Measurements from ENCODE around the gene MUC4.
"Not testable (repeated sequence)": the region's sequence is repeated elsewhere in the genome, so short reads cannot be mapped to it uniquely, and the experiment has no call there.

MUC4 gene

DNA sequence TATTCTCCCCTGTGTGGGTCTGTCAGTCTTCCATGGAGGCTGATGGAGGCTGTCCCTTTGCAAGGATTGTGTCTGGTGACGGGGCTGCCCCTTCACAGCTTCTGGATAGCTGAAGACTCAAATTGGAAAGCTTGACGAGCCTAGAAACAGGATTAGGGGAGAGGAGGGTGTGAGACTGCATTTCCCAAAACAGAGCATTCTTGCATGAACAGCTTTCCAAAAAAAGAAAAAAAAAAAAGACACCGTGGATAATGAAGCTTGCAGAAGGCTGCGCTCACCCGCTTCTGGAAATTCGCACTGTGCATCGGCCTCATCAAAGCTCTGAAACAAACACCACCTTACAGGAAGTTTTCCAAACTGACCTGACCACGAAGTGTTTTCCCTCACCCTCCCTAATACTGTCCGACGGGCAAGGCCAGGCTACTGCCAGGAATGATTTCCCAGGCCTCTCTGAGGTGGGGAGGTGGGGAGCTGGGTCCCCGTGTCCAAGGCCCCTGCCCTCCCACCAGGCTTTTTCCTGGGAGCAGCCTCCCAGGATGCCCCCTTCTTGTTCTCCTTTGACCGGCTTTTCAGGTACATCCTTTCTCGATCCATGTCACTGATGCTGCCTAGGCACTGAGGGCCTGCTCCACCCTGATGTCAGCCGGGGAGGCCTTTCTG is 24.9 kb upstream of the MUC4 start:
- no peak for DNase-seq

DNA sequence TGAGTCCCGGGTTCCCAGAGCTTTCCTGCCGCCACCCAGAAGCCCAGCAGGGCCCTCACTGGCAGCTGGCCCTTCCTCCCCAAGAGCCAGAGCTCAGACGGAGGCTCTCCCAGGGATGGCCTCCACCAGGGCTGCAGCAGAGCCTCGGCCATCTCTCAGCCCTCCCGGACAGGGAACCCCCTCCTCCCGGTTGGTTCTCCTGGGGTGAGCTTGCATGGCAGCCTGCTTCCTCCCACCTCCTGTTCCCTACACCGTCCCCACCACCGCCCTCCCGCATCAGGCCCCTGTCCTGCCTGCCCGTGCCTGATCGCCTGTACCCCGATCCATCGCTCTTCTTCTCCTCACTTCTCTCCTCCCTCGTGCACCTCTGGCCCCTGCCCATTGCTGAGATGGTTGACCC is 24.1 kb upstream of the MUC4 start:
- DNase-seq = no peak

DNA sequence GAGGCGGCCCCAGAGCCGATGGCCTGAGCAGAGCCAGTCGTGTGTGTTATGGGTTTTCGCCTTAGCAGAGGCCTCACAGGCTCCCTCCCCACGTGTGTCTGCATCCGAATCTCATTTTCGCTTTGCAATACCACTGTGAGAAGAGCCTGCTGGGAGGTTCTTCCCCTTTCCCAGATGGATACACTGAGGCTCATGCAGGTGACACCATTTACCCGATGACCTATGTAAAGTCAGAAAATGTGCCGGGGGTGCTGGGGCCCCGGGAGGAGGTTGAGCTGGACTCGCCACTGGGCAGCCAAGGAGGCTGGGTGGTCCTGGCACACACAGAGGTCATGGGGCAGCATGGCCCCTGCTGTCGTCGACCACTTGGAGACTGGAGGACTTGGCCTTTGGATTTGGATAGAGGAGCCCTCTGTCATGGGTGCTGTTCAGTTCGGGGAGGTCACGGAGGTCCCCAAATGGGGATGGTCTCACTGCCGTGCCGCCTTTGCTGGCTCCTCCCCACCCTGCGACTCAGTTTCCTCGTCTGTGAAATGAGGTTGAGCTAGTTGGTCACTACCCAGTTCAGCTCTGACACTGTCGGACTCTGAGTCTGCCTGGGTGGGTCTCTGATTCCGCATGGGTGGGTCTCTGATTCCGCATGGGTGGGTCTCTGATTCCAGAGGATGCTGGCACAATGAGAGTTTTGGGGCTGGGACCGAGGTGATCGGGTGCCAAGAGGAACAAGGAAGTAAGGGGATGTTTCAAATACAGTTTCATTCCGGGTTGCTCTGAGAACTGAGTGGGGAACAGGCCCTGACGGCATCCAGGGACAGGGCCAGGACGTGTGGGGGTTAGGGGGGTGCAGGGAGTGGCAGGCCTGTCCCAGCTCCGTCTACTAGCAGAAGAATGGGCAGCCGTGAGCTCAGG is 23.2 kb upstream of the MUC4 start:
- no peak for DNase-seq

GRCh38 chr3:195829897-195830254 is 18.1 kb upstream of the MUC4 start:
- DNase-seq = no peak

DNA sequence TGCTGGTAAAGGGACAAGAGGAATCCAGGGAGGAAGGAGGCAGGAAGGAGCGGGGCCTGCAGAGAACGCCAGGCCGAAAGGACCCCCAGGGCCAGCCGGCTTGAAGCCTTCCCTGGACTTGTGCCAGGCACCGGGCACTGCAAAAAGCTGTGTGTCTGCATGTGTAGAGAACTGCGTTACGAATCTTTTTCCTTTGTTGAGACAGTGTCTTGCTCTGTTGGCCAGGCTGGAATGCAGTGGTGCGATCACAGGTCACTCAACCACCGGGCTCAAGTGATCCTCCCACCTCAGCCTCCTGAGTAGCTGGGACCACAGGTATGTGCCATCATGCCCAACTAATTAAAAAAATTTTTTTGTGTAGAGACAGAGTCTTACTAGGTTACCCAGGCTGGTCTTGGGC is 17.0 kb upstream of the MUC4 start:
- no peak for DNase-seq

- DNase-seq = no peak
These were observed 14.4 kb upstream of the MUC4 start for GRCh38 chr3:195825857-195826804.

DNA sequence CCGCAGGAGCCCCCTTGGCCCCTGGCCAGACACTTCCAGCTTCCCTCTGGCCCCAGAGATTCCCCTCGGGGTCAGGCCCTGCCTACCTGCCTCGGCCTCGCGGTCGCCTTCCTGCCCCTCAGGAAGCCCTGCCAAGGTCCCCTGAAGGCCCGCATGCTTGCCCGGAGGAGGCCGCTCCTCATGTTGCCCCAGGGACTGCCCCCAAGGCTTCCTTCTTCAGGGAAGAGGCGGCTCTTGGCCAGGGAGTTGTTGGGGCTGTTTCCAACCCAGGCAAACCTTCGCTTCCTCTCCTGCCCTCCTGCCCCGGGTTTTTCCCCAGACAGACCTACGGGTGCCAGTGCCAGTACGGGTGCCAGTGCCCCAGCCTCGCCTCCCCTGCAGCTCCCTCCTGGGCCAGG is 13.5 kb upstream of the MUC4 start:
- DNase-seq = no peak

DNA sequence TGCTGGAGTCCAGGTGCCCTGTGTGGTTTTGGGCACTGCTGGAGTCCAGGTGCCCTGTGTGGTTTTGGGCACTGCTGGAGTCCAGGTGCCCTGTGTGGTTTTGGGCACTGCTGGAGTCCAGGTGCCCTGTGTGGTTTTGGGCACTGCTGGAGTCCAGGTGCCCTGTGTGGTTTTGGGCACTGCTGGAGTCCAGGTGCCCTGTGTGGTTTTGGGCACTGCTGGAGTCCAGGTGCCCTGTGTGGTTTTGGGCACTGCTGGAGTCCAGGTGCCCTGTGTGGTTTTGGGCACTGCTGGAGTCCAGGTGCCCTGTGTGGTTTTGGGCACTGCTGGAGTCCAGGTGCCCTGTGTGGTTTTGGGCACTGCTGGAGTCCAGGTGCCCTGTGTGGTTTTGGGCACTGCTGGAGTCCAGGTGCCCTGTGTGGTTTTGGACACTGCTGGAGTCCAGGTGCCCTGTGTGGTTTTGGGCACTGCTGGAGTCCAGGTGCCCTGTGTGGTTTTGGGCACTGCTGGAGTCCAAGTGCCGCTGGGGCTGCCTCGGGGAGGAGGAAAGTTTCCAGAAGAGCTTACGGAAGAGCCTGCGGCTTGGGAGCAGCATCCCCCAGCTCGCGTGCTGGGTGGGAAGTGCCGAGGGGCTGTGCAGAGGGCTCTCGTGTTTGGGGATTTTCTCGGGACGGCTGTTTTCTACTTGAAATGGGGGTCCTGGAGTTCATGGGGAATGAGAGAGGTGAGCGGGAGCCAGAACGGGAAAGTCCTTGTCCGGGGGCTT is 12.9 kb upstream of the MUC4 start:
- not testable (repeated sequence) for DNase-seq

- DNase-seq = no peak
These were observed 12.3 kb upstream of the MUC4 start for GRCh38 chr3:195823999-195824398.

DNA sequence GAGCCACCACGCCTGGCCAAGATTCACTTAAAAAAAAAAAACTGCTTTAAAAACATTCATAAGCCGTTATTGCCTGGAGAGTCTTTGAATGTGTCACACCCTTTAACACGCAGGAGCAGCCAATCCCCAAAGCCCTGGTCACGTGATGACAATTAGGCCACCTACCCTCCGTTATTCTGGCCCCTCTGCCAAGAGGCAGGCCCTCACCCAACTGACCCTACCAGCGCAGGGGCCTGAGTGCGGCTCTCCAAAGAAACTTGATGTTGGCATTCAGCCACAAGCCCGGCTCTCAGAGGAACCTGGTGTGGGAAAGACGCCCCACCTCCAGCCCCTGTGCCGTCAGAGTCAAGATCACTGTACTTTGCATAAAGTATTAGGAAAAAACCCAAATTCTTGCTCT is 11.6 kb upstream of the MUC4 start:
- DNase-seq = no peak

DNA sequence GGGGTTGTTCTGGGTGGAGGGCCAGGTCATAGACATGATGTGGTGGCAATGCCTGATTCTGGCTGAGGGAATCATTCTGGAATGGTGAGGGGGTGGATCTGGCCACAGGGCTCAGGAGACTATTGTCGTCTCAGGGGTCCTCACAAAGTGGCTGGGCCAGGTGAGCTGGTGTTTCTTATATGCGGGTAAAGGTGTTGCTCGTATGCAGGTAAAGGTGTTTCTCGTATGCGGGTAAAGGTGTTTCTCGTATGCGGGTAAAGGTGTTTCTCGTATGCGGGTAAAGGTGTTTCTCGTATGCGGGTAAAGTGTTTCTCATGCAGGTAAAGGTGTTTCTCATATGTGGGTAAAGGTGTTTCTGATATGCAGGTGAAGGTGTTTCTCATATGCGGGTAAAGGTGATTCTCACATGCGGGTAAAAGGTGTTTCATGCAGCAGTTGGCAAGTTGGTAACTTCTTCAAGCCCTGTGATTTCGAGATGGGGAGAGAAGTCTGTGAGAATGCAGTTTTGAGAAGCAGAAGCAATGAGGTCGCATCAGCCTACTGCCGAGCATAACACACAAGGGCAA is 10.5 kb upstream of the MUC4 start:
- DNase-seq = no peak

DNA sequence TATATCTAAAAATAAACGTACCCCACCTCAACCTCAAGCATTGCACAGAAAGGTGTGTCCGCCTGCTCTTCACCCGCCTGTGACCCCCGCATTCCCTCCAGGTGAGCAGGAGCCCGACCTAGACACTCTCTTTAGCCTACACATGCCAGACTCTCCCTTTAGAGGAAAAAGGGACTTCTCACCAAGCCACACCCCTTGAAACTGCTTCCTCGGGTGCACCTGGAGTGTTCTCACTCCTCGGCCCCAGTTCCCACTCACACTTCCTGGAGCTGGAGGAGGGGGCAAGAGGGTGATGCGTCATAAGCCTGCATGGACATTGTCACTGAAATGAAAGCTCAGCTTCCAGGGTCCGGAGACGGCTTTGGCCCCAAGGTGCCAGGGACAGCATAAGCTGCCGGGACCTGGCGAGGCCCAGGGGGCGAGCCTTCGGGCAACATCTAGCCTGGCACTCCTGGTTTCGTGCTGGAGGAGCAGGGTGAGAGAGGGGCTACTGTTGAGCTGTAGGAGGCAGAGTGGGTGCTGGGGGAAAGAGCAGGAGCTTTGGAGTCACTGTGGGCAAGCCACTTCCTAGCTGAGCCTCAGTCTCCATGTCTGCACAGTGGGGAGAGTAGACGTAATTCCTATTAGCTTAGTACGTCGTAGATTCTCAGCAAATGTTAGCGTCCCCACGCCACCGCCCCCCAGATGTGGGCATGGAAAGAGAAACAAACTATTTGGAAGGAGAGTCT is 9.8 kb upstream of the MUC4 start:
- DNase-seq = no peak

DNA sequence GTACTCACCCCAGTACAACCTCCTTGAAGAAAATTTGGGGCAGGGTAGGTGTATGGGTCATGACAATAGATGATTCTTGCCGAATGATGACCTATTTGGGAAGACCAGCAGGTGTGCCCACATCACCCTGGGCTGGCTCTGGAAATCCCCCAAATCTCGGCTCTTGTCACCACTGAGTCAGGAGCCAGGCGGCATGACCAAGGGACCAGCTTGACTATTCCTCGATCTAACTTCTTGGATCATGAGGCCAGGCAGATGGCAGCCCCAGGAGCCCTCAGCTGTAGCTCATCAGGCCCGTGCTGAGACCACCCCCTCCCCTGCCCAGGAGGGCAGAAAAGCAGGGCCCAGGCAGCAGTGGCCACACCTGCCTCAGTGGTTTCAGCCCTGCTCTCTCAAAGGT is 9.2 kb upstream of the MUC4 start:
- DNase-seq = no peak

- DNase-seq = no peak
These were observed 8.5 kb upstream of the MUC4 start for GRCh38 chr3:195820186-195820585.

GRCh38 chr3:195818301-195818700 is 6.6 kb upstream of the MUC4 start:
- no peak for DNase-seq

GRCh38 chr3:195817578-195818135 is 5.9 kb upstream of the MUC4 start:
- no peak for DNase-seq

- DNase-seq = not testable (repeated sequence)
These were observed 4.7 kb upstream of the MUC4 start for GRCh38 chr3:195816276-195816913.

DNA sequence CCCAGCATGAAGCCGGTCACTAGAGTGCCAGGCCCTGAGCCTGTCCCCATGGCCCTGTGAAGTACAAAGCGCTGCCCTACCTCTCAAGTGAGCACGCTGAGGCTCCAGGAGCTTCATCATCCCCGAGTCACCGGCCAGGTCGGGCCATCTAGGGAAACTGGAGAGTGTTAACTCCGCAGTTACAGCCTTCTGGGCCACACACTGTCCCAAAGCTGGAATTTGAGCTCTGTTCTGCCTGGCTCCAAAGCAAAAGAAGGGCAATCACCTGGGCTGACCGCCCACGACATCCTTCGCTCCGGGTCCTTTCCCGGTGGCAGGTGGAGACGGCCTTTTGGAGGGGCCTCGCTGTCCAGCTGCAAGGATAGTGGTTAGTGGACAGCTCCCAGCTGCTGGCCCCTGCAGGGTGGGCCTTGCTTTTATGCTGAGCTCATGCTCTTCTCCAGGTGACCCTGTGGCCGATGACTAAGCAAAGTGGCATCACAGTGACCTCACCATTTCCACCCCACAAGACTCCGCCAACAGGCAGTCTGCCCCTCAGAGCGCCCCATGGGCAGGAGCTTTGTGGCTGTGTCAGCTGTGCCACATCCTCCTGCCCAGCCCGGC is 3.5 kb upstream of the MUC4 start:
- no peak for DNase-seq

DNA sequence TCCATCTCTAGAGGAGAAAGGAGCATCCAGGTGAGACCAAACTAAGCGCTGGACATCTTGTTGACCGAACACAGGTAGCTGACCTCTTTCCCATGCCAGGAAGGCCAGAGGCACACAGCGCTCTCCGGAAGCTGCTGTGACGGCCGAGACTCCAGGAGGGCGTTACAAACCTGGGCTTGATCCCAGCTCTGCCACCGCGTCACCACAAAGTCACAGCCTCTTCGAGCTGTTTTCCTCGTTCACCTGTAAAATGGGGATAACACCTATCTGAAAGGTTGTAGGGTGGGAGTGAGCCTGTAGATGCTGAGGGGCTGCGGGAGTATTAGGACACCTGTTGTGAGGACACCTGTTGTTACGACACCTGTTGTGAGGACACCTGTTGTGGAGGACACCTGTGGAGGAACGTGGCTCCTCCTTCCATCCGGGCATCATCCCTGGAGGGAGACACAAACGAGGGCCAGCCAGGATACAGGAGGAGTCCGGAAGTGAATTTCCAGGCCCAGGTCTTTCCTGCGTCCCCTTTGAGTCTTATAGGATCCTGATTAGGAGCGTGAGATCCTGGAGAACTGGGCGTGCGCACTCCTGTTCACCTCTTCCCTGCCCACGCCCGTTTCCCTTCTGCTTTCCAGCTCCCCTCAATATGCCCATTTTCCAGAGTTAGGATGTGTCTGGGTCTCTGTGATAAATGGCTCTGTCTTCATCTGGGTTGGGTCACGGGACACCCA is 2.3 kb upstream of the MUC4 start:
- no peak for DNase-seq

DNA sequence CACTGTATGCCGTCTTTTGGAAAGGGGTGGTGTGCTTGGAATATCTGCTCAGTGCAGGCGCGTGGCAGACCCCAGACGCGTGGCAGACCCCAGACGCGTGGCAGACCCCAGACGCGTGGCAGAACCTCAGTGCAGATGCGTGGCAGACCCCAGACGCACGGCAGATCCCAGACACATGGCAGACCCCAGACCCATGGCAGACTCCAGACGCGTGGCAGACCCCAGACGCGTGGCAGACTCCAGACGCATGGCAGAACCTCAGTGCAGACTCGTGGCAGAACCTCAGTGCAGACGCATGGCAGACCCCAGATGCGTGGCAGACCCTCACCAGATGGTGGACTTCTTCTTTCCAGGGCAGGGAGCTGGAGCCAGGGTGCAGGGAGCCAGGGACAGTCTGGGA is 637 bp upstream of the MUC4 start:
- no peak for DNase-seq

Measured in fibroblast of upper back skin (primary cell).